Upper lobe of right lung (tissue), 1 donor: ENCODE results near the gene GOLGB1. TPM values are rescaled to one million over a fixed set of nuclear protein-coding genes. Genes with fewer than 3 reads are reported as not detected.
"Not testable (repeated sequence)": the region's sequence is repeated elsewhere in the genome, so short reads cannot be mapped to it uniquely, and the experiment has no call there.

Source experiments
- ATAC-seq: fragments of 200-7000 bp; cut with Tn5 transposase; one replicate; pipeline ENCODE4 v1.9.1; 2020; ENCODE audit warnings: mild to moderate bottlenecking, moderate library complexity
- DNase-seq: peaks from one replicate; pipeline ENCODE4 v3.0.0-alpha.2; 2020
- H3K27ac ChIP-seq: fragments of 200-600 bp; one replicate; pipeline ENCODE4 v1.8.0; 2022
- H3K27me3 ChIP-seq: fragments of 200-600 bp; one replicate; pipeline ENCODE4 v1.8.0; 2022; ENCODE audit warnings: mild to moderate bottlenecking
- H3K36me3 ChIP-seq: fragments of 200-600 bp; one replicate; pipeline ENCODE4 v1.8.0; 2022
- H3K4me1 ChIP-seq: fragments of 200-600 bp; one replicate; pipeline ENCODE4 v1.8.0; 2022
- H3K4me3 ChIP-seq: fragments of 200-600 bp; one replicate; pipeline ENCODE4 v1.8.0; 2022; ENCODE audit warnings: mild to moderate bottlenecking
- H3K9me3 ChIP-seq: fragments of 200-600 bp; one replicate; pipeline ENCODE4 v1.8.0; 2022
- intact Hi-C: fragments of 100-400 bp; cut with DNase I; formaldehyde crosslinking; loops from one replicate; pipeline ENCODE4 v1.11.0; 2022
- total RNA-seq: library from RNA; stranded (reverse); fragmentation: NEBNext Ultra II Directional; extraction: Animal tissue kit (Norgen Biotek cat#: 25700); gene quantifications from one replicate; pipeline ENCODE4 v1.2.1, GENCODE V29; 2021
- TF ChIP-seq, protein P1 (sequence below): fragments of 200-600 bp; IDR thresholded peaks from one replicate; pipeline ENCODE4 v1.8.0; 2022; ENCODE audit warnings: antibody characterized with exemption
- donor health status: DM: no; HTN: yes; CAD: no; lungs with severe emphysema.

GOLGB1 gene
- total RNA-seq, 1 donor from 2014 or later = 57.0 TPM

DNA sequence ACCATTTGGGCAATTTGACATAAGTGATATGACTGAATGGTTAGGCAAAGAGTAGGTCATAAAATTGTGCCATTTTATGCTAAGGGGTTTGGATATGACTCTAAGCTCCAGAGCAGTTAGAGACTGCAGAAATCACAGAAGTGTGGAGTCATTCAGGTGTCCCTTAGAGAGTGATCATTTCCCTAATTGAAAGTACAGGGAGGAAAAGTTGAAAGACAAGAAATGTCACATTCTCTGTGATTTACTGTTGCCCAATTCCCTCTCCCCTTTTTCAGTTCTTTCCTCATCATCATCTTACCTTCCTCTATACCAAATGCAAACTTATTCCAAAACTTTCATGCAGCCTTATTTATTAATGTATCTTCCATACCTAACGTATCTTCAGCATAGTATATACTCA, 2.7 kb upstream of the GOLGB1 start:
- TF ChIP-seq, protein P1, sequence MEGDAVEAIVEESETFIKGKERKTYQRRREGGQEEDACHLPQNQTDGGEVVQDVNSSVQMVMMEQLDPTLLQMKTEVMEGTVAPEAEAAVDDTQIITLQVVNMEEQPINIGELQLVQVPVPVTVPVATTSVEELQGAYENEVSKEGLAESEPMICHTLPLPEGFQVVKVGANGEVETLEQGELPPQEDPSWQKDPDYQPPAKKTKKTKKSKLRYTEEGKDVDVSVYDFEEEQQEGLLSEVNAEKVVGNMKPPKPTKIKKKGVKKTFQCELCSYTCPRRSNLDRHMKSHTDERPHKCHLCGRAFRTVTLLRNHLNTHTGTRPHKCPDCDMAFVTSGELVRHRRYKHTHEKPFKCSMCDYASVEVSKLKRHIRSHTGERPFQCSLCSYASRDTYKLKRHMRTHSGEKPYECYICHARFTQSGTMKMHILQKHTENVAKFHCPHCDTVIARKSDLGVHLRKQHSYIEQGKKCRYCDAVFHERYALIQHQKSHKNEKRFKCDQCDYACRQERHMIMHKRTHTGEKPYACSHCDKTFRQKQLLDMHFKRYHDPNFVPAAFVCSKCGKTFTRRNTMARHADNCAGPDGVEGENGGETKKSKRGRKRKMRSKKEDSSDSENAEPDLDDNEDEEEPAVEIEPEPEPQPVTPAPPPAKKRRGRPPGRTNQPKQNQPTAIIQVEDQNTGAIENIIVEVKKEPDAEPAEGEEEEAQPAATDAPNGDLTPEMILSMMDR = no peak
- H3K4me3 ChIP-seq = no peak overlapping the region
- H3K4me1 ChIP-seq = peaks cover 18% of the 10 kb centered on the region
- DNase-seq (no peak), ATAC-seq (no peak)
- no peaks in the 10 kb centered on the region for H3K27me3 ChIP-seq
- no peak overlapping the region for H3K27ac ChIP-seq
- H3K9me3 ChIP-seq = no peaks in the 10 kb centered on the region
- intact Hi-C loops = no loop called here
- no peaks in the 10 kb centered on the region for H3K36me3 ChIP-seq

DNA sequence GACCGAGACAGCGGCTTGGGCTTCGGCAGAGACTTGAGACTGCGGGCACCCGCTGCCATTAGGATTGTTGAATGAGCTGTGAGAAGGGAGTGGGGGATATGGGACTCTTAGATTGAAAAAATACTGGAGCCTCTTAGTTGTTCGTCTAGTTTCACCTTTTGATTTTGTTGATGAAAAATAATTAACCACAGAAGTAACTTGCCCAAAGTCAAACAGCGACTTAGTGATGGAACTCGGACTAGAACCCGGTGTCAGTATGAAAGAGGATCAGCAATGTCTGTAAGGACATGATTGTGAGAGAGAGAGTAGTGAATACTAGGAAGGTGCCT, 510 bp upstream of the GOLGB1 start:
- DNase-seq (no peak), ATAC-seq (no peak)
- Histone ChIP-seq H3K4me3 (peak overlapping the region; percentile 85), H3K27me3 (no peaks in the 10 kb centered on the region), H3K27ac (peak overlapping the region; percentile 99), H3K36me3 (no peaks in the 10 kb centered on the region), H3K4me1 (peaks cover 23% of the 10 kb centered on the region), H3K9me3 (no peaks in the 10 kb centered on the region)
- TF ChIP-seq, protein P1 = no peak
- intact Hi-C loops = no loop called here

DNA sequence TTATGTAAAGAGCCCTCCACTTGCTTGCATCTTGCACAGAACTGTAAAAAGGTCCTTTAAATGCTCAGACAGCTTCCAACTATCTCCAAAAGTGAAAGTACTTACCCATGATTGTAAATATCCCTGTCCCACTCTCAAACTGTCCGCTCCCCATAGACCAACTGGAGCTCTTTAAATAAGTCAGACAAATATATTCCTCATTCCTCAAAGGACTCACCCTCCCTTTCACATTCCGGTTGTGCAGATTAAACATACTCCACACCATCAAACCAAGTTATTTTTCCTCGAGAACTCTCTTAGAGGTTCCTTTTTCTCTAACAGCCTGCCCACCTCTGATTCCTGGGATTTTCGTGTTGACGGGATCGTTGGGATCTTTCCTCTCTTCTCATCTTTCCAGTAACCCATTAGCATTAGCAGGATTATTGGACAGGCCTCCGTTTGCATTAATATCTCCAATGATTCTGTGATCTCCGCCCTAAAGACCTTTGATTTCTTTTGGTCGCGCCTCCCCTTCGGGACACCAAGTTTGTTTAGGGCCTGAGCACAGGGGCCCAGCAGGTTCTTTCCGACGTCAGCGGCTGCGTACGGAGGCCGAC, 763 bp downstream of the GOLGB1 start:
- peak overlapping the region; percentile 85 for H3K4me3 ChIP-seq
- TF ChIP-seq, protein P1 = no peak
- intact Hi-C loops = no loop called here

DNA sequence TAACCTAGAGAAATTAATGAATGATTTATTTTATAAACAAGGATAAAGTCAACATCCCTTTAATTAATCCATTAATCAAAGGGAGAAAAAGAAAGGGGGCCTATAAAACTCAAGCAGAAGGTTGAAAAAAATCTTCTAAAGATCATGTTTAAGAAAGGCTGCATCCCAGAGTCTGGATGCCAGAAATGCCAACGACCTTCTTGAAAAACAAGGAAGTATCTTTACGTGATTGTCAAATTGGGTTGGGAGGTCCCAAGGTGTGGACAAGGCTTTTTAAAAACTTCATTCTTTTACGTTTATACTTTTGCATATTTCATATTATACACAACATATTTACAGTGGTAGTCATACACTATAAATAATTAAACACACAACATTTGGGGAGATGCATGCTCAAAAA, 1.6 kb downstream of the GOLGB1 start:
- peak overlapping the region; percentile 99 for H3K27ac ChIP-seq
- TF ChIP-seq, protein P1 = no peak
- no peaks in the 10 kb centered on the region for H3K36me3 ChIP-seq

More for the DNA sequence above, 763 bp downstream of the GOLGB1 start:
- Histone ChIP-seq H3K27me3 (no peaks in the 10 kb centered on the region), H3K36me3 (no peaks in the 10 kb centered on the region), H3K9me3 (no peaks in the 10 kb centered on the region), H3K27ac (peak overlapping the region; percentile 99), H3K4me1 (peaks cover 23% of the 10 kb centered on the region)
- DNase-seq (no peak), ATAC-seq (peak; percentile 71)

DNA sequence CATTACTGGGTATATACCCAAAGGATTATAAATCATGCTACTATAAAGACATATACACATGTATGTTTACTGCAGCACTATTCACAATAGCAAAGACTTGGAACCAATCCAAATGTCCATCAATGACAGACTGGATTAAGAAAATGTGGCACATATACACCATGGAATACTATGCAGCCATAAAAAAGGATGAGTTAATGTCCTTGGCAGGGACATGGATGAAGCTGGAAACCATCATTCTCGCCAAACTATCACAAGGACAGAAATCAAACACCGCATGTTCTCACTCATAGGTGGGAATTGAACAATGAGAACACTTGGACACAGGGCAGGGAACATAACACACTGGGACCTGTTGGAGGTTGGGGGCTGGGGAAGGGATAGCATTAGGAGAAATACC, 6.4 kb downstream of the GOLGB1 start:
- H3K9me3 ChIP-seq, H3K27ac ChIP-seq, DNase-seq, ATAC-seq, intact Hi-C loops, H3K27me3 ChIP-seq, H3K4me3 ChIP-seq, H3K36me3 ChIP-seq: not testable (repeated sequence)
- H3K4me1 ChIP-seq = peaks cover 14% of the 10 kb centered on the region

More for the DNA sequence above, 1.6 kb downstream of the GOLGB1 start:
- no peak for DNase-seq
- no peaks in the 10 kb centered on the region for H3K9me3 ChIP-seq
- H3K27me3 ChIP-seq = no peaks in the 10 kb centered on the region
- intact Hi-C loops = no loop called here
- H3K4me3 ChIP-seq = peak overlapping the region; percentile 85
- ATAC-seq = no peak
- peaks cover 23% of the 10 kb centered on the region for H3K4me1 ChIP-seq

DNA sequence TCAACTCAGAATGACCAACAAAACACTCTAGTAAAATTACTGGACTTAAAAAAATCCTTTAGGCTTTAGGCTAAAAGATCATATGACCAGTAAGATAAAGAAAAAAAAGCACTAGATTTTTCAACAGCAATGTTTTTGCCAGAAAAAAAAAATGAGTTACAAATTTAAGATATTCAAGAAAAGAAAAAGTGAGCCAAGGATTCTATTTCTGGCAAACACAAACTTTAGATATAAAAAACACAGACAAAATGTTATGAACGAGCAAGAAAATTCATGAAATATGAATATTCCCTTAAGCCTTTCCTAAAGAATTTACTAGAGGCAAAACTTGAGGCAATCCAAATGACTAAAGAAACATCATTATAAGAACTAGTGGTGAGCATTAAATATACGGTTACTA, 8.6 kb downstream of the GOLGB1 start:
- H3K4me1 ChIP-seq = peaks cover 3% of the 10 kb centered on the region
- ATAC-seq (no peak), DNase-seq (no peak)
- no peaks in the 10 kb centered on the region for H3K36me3 ChIP-seq
- intact Hi-C loops = no loop called here
- H3K4me3 ChIP-seq = no peak overlapping the region
- no peaks in the 10 kb centered on the region for H3K9me3 ChIP-seq
- TF ChIP-seq, protein P1 = no peak
- H3K27ac ChIP-seq = no peak overlapping the region
- H3K27me3 ChIP-seq = no peaks in the 10 kb centered on the region
